B cell (primary cell): ENCODE results near the gene OR1A1. TPM values are rescaled to one million over a fixed set of nuclear protein-coding genes. Genes with fewer than 3 reads are reported as not detected.

ENCODE experiments used
- ATAC-seq: fragments of 200-7000 bp; cut with Tn5 transposase; one replicate; pipeline ENCODE4 v1.10.0; 2021; ENCODE audit warnings: low read depth, mild to moderate bottlenecking, moderate number of reproducible peaks, moderate library complexity
- CTCF ChIA-PET: fragments of 350-600 bp; sonication (Branson Sonifier 250); formaldehyde crosslinking; loops from one replicate; lab custom pipeline; 2021; ENCODE audit warnings: antibody characterized with exemption, inconsistent platforms; lab: Charles Lee
- POLR2A ChIA-PET: fragments of 350-600 bp; sonication (Branson Sonifier 250); formaldehyde crosslinking; loops from one replicate; lab custom pipeline; 2021; ENCODE audit warnings: antibody characterized with exemption; lab: Charles Lee
- DNase-seq: peaks from one replicate; pipeline ENCODE4 v3.0.0; 2013
- H2AFZ ChIP-seq: 2 replicates; pipeline ENCODE4 v1.6.1; 2012; ENCODE audit warnings: mild to moderate bottlenecking, low read depth, low read length; ENCODE audit not compliant: insufficient read depth, poor library complexity, severe bottlenecking
- H3K27ac ChIP-seq, 2 donors: 1 replicate in 1 of 2; 2 replicates in 1 of 2; pipeline ENCODE4 v1.5.1; 2012 to 2013; ENCODE audit warnings: low read length in 2 of 2, mild to moderate bottlenecking in 2 of 2, moderate library complexity in 1 of 2
- H3K27me3 ChIP-seq, 4 experiments: fragments of 200-600 bp in 1 of 4; sonication (generic) in 1 of 4; replicated peaks in 1 of 4; 1 replicate in 2 of 4; 2 replicates in 2 of 4; pipeline versions ENCODE4 v1.6.1 to v1.7.0; 2013 to 2016; ENCODE audit warnings: low read length in 3 of 4, mild to moderate bottlenecking in 2 of 4, mixed read lengths in 1 of 4, moderate library complexity in 1 of 4; ENCODE audit not compliant: insufficient read depth in 4 of 4, control insufficient read depth in 3 of 4; ENCODE audit errors: control extremely low read depth in 1 of 4
- H3K36me3 ChIP-seq, 2 experiments: replicated peaks in 1 of 2; 1 replicate in 1 of 2; 2 replicates in 1 of 2; pipeline versions ENCODE4 v1.6.1 to v1.7.1; 2013; ENCODE audit warnings: low read length in 1 of 2; ENCODE audit not compliant: insufficient read depth in 2 of 2, control insufficient read depth in 1 of 2; ENCODE audit errors: control extremely low read depth in 1 of 2, extremely low read depth in 1 of 2
- H3K4me1 ChIP-seq, 2 donors: fragments of 200-600 bp in 1 of 2; sonication (generic) in 1 of 2; 1 replicate in 1 of 2; 2 replicates in 1 of 2; pipeline versions ENCODE4 v1.5.1 to v1.6.1; 2013 to 2017; ENCODE audit warnings: low read length in 2 of 2; ENCODE audit not compliant: control insufficient read depth in 2 of 2, insufficient read depth in 2 of 2
- H3K4me2 ChIP-seq: replicated peaks from 2 replicates; pipeline ENCODE3; 2012; ENCODE audit warnings: mild to moderate bottlenecking, low read depth, low read length; ENCODE audit not compliant: poor library complexity, severe bottlenecking
- H3K4me3 ChIP-seq, 5 experiments: fragments of 200-600 bp in 1 of 5; sonication (generic) in 1 of 5; 1 replicate in 3 of 5; 2 replicates in 2 of 5; pipeline versions ENCODE4 v1.5.1 to v1.7.0; 2011 to 2016; ENCODE audit warnings: low read length in 4 of 5, mild to moderate bottlenecking in 4 of 5, low read depth in 2 of 5, control low read depth in 1 of 5, moderate library complexity in 1 of 5; ENCODE audit not compliant: insufficient read depth in 1 of 5; ENCODE audit errors: control extremely low read depth in 1 of 5, extremely low read depth in 1 of 5
- H3K79me2 ChIP-seq: fragments of 200-600 bp; sonication (generic); one replicate; pipeline ENCODE4 v1.6.0; 2016; ENCODE audit warnings: low read length; ENCODE audit not compliant: control insufficient read depth, insufficient read depth
- H3K9ac ChIP-seq: fragments of 200-600 bp; sonication (generic); 2 replicates; pipeline ENCODE4 v1.6.1; 2017; ENCODE audit warnings: mild to moderate bottlenecking, low read length, moderate library complexity
- H3K9me3 ChIP-seq, 3 donors: one replicate each; pipeline versions ENCODE4 v1.6.1 to v1.7.1; 2013; ENCODE audit warnings: low read length in 2 of 3; ENCODE audit not compliant: control insufficient read depth in 2 of 3, insufficient read depth in 1 of 3; ENCODE audit errors: control extremely low read depth in 1 of 3
- H4K20me1 ChIP-seq: 2 replicates; pipeline ENCODE4 v1.6.0; 2012; ENCODE audit warnings: mild to moderate bottlenecking, low read length; ENCODE audit not compliant: insufficient read depth, control insufficient read depth, poor library complexity, severe bottlenecking
- H3K27ac Mint-ChIP-seq: one replicate; pipeline ENCODE4 v1.8.0; 2021; ENCODE audit warnings: mixed read lengths
- H3K27me3 Mint-ChIP-seq: one replicate; pipeline ENCODE4 v1.8.0; 2021; ENCODE audit warnings: mixed read lengths
- H3K4me1 Mint-ChIP-seq: one replicate; pipeline ENCODE4 v1.8.0; 2021; ENCODE audit warnings: mixed read lengths
- H3K4me3 Mint-ChIP-seq: one replicate; pipeline ENCODE4 v1.8.0; 2021; ENCODE audit warnings: mixed read lengths
- H3K9me3 Mint-ChIP-seq: one replicate; pipeline ENCODE4 v1.8.0; 2022; ENCODE audit warnings: mixed read lengths; ENCODE audit not compliant: insufficient read depth
- EZH2 ChIP-seq: IDR thresholded peaks from 2 replicates; pipeline ENCODE4 v1.6.1; 2012; ENCODE audit warnings: borderline replicate concordance, low read depth, mild to moderate bottlenecking, moderate library complexity, low read length; ENCODE audit not compliant: insufficient read depth, poor library complexity, severe bottlenecking
- WGBS: methylation state at CpG from one replicate; pipeline ENCODE4 v1.1.5; 2013; ENCODE audit warnings: missing lambda C conversion rate; ENCODE audit not compliant: insufficient coverage; 5-methylcytosine and 5-hydroxymethylcytosine counted together
- intact Hi-C: fragments of 100-400 bp; cut with micrococcal nuclease; formaldehyde crosslinking; loops from one replicate; pipeline ENCODE4 v1.10.0; 2022
- polyA plus RNA-seq: library from polyadenylated mRNA; depleted of rRNA; stranded (reverse); fragments of >200 nt; gene quantifications from 2 replicates; pipeline ENCODE4 v1.2.3, GENCODE V29; 2012
- total RNA-seq, 2 donors: library from RNA; stranded (reverse); fragments of 120-200 nt in 1 of 2; gene quantifications; 1 replicate in 1 of 2; 2 replicates in 1 of 2; pipeline versions ENCODE4 v1.2.3 to v1.2.4, GENCODE V29; 2013 to 2022
- TF ChIP-seq, protein P1 (sequence below): fragments of 200-600 bp; IDR thresholded peaks from one replicate; pipeline ENCODE4 v1.8.0; 2022; ENCODE audit warnings: antibody characterized with exemption, mild to moderate bottlenecking

Gene OR1A1
- total and polyA plus RNA-seq, 2 donors (not counting 1 experiment from before 2014, with no cell fraction given) = not detected

DNA sequence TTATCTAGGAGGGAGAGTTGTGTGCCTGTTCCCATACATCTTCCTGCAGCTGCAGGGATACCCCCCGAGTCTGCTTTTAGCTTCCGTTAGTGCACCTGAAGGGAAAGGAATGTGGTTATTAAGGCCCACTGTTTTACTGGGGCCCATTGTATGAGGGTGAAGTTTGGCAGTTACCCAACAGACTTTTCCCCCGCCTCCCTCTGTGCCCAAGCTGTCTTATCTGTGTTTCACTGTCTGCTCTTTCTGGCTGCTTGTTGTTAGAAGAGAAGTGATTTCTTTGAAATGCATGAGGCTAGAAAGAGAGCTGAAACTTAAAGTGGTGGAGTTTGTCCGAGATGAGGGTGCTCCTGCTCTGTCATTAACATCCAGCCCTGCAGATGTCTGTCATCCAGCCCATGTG is 17.5 kb upstream of the OR1A1 start:
- Histone ChIP-seq H3K27ac (no peak overlapping the region), H3K9me3 (no peaks in the 10 kb centered on the region), H3K27me3 (peaks cover 0 to 3% (median 0%) of the 10 kb centered on the region in 4 experiments), H4K20me1 (no peaks in the 10 kb centered on the region), H3K4me3 (no peak overlapping the region), H3K79me2 (no peaks in the 10 kb centered on the region), H3K36me3 (no peaks in the 10 kb centered on the region), H3K4me1 (no peaks in the 10 kb centered on the region), H3K4me2 (no peak overlapping the region), H2AFZ (no peak overlapping the region), H3K9ac (no peak overlapping the region)
- CTCF ChIA-PET = interaction anchor here (0.5 to 1.1 kb wide), 2 partner anchors 126 to 903 kb away, joined by 3 to 6 read pairs; no protein-coding TSS in a partner anchor
- Mint-ChIP-seq H3K27me3 (peaks cover 15% of the 10 kb centered on the region), H3K9me3 (no peaks in the 10 kb centered on the region), H3K4me3 (no peak overlapping the region), H3K4me1 (no peaks in the 10 kb centered on the region), H3K27ac (no peak overlapping the region)
- POLR2A ChIA-PET = no interaction called here
- TF ChIP-seq, protein P1, sequence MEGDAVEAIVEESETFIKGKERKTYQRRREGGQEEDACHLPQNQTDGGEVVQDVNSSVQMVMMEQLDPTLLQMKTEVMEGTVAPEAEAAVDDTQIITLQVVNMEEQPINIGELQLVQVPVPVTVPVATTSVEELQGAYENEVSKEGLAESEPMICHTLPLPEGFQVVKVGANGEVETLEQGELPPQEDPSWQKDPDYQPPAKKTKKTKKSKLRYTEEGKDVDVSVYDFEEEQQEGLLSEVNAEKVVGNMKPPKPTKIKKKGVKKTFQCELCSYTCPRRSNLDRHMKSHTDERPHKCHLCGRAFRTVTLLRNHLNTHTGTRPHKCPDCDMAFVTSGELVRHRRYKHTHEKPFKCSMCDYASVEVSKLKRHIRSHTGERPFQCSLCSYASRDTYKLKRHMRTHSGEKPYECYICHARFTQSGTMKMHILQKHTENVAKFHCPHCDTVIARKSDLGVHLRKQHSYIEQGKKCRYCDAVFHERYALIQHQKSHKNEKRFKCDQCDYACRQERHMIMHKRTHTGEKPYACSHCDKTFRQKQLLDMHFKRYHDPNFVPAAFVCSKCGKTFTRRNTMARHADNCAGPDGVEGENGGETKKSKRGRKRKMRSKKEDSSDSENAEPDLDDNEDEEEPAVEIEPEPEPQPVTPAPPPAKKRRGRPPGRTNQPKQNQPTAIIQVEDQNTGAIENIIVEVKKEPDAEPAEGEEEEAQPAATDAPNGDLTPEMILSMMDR = no peak
- DNase-seq (no peak), ATAC-seq (no peak)
- WGBS = 57% methylated on average over 1 of the region's 4 CpGs
- intact Hi-C loops = no loop called here

DNA sequence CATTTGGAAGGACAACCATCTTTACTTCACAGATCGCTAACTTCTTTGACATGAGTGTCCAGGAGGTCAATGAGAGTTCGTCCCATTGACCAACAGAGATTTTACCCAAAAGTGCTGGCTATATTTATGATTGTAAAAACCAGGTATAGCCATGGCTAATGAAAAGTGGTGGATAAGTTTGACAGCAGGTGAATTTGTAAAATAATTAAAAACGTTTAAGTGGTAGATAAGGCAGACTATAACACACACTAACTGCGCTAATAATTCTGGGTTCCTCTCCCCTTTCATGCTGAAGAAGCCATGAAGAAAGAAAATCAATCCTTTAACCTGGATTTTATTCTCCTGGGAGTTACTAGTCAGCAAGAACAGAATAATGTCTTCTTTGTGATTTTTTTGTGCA is 10.2 kb upstream of the OR1A1 start, which contains the start of gene OR1A2:
OR1A2 (plus strand) TSS at position 301 of the 400 bp plus-strand sequence; CDS start at position 301, 0 bp downstream.
- Mint-ChIP-seq H3K9me3 (peaks cover 2% of the 10 kb centered on the region), H3K27me3 (peaks cover 40% of the 10 kb centered on the region), H3K4me3 (no peak within 1 kb of the TSS), H3K4me1 (no peaks in the 10 kb centered on the region), H3K27ac (no peak within 1 kb of the TSS)
- no peaks in the 10 kb centered on the region for H3K79me2 ChIP-seq
- no peak for ATAC-seq
- POLR2A ChIA-PET = no interaction called here
- H3K36me3 ChIP-seq = no peaks in the 10 kb centered on the region
- no peak within 1 kb of the TSS for H3K9ac ChIP-seq
- CTCF ChIA-PET = no interaction called here
- H3K4me3 ChIP-seq = no peak within 1 kb of the TSS
- intact Hi-C loops = no loop called here
- TF ChIP-seq, protein P1 = no peak
- no peak for TF ChIP-seq EZH2
- H3K4me2 ChIP-seq = no peak within 1 kb of the TSS
- no peaks in the 10 kb centered on the region for H3K4me1 ChIP-seq
- no peaks in the 10 kb centered on the region for H4K20me1 ChIP-seq
- no peak within 1 kb of the TSS for H3K27ac ChIP-seq
- 88% methylated on average over 1 of the region's 4 CpGs for WGBS
- no peak within 1 kb of the TSS for H2AFZ ChIP-seq
- DNase-seq = no peak
- peaks cover 0 to 9% (median 2%) of the 10 kb centered on the region in 4 experiments for H3K27me3 ChIP-seq
- peaks cover 0 to 17% (median 10%) of the 10 kb centered on the region in 3 donors for H3K9me3 ChIP-seq
